A673 (cell line): Measurements from ENCODE around the gene EOMES.

Experiments
- CTCF ChIP-seq: fragments of 300-800, 200-600 bp; sonication (generic); conservative IDR thresholded peaks from 2 replicates; pipeline ENCODE4 v1.5.1; 2017; ENCODE audit warnings: low read depth, mild to moderate bottlenecking, antibody characterized with exemption, low read length, moderate library complexity, mixed read lengths
- EZH2 ChIP-seq: fragments of 200-600 bp; sonication (generic); IDR thresholded peaks from 2 replicates; pipeline ENCODE4 v1.6.1; 2017; ENCODE audit warnings: borderline replicate concordance, low read depth, mild to moderate bottlenecking, mixed read lengths, antibody characterized with exemption, low read length; ENCODE audit not compliant: poor library complexity, severe bottlenecking

- TF ChIP-seq CTCF (no peak), EZH2 (peak; percentile 78)
These were observed 8.9 kb upstream of the EOMES start for GRCh38 chr3:27730774-27731659.
